HG03439 (cell line): ENCODE results near the gene LRRC32.

Source experiments
- ATAC-seq: cut with Tn5 transposase; IDR thresholded peaks from one replicate; pipeline ENCODE4 v1.9.1; 2021; ENCODE audit warnings: mild to moderate bottlenecking, moderate library complexity; ENCODE audit not compliant: unreplicated experiment

Gene LRRC32

GRCh38 chr11:76665172-76665571 lies 5.4 kb downstream of the LRRC32 start:
- ATAC-seq = no peak

GRCh38 chr11:76664578-76665061 lies 5.9 kb downstream of the LRRC32 start:
- ATAC-seq = no peak

- ATAC-seq = no peak
These were observed 6.6 kb downstream of the LRRC32 start for GRCh38 chr11:76663912-76664440.

GRCh38 chr11:76663486-76663810 lies 7.1 kb downstream of the LRRC32 start:
- ATAC-seq = no peak

- no peak for ATAC-seq
These were observed 7.7 kb downstream of the LRRC32 start for GRCh38 chr11:76662656-76663485.

GRCh38 chr11:76661834-76662434 lies 8.6 kb downstream of the LRRC32 start:
- no peak for ATAC-seq

- no peak for ATAC-seq
These were observed 9.2 kb downstream of the LRRC32 start for GRCh38 chr11:76661306-76661751.

GRCh38 chr11:76660533-76661305 lies 9.8 kb downstream of the LRRC32 start:
- no peak for ATAC-seq

- ATAC-seq = no peak
These were observed 10.6 kb downstream of the LRRC32 start for GRCh38 chr11:76659672-76660532.

- no peak for ATAC-seq
These were observed 11.6 kb downstream of the LRRC32 start for GRCh38 chr11:76658651-76659650.

- no peak for ATAC-seq
These were observed 12.3 kb downstream of the LRRC32 start for GRCh38 chr11:76658231-76658630.

GRCh38 chr11:76657187-76658170 lies 13.1 kb downstream of the LRRC32 start:
- ATAC-seq = no peak

GRCh38 chr11:76656571-76657081 lies 13.9 kb downstream of the LRRC32 start:
- no peak for ATAC-seq

GRCh38 chr11:76656050-76656531 lies 14.5 kb downstream of the LRRC32 start:
- ATAC-seq = no peak

- no peak for ATAC-seq
These were observed 15.0 kb downstream of the LRRC32 start for GRCh38 chr11:76655501-76656049.

GRCh38 chr11:76654980-76655379 lies 15.6 kb downstream of the LRRC32 start:
- ATAC-seq = no peak

- ATAC-seq = no peak
These were observed 16.2 kb downstream of the LRRC32 start for GRCh38 chr11:76654298-76654851.
